ENCODE data around the gene ZNF549. TPM values are rescaled to one million over a fixed set of nuclear protein-coding genes. Genes with fewer than 3 reads are reported as not detected.
A peak's percentile ranks its signal among the peaks of the same experiment; 100 is the strongest.

The ZNF549 gene
- total RNA-seq, 4 donors from 2014 or later, result 5.4 to 9.3 (median 5.7) TPM

- Histone ChIP-seq H3K27me3 (no peaks in the 10 kb centered on the region), H3K9me3 (peaks cover 0 to 40% (median 2%) of the 10 kb centered on the region in 3 donors), H3K4me1 (peaks cover 0 to 27% (median 13%) of the 10 kb centered on the region in 3 donors), H3K27ac (peak overlapping the region in 1 of 4 donors; percentile 66), H3K36me3 (peaks cover 0 to 32% of the 10 kb centered on the region in 2 donors), H3K4me3 (peak overlapping the region; percentile 53 to 71)
- no peak for ATAC-seq
- TF ChIP-seq EP300 (IDR thresholded peaks at IDR 0.05), result no peak
- no peak for TF ChIP-seq POLR2A (IDR thresholded peaks at IDR 0.05)
- TF ChIP-seq POLR2AphosphoS5 (IDR thresholded peaks at IDR 0.05), result no peak
- TF ChIP-seq, protein P1, sequence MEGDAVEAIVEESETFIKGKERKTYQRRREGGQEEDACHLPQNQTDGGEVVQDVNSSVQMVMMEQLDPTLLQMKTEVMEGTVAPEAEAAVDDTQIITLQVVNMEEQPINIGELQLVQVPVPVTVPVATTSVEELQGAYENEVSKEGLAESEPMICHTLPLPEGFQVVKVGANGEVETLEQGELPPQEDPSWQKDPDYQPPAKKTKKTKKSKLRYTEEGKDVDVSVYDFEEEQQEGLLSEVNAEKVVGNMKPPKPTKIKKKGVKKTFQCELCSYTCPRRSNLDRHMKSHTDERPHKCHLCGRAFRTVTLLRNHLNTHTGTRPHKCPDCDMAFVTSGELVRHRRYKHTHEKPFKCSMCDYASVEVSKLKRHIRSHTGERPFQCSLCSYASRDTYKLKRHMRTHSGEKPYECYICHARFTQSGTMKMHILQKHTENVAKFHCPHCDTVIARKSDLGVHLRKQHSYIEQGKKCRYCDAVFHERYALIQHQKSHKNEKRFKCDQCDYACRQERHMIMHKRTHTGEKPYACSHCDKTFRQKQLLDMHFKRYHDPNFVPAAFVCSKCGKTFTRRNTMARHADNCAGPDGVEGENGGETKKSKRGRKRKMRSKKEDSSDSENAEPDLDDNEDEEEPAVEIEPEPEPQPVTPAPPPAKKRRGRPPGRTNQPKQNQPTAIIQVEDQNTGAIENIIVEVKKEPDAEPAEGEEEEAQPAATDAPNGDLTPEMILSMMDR (IDR thresholded peaks at IDR 0.05), result no peak
- no CpG with 5 or more reads among the region's 21 CpGs for WGBS, 2 donors (ENCODE audit: low coverage in 1 of 2)
Observed at GRCh38 chr19:57583104-57583520, 56.0 kb downstream of the ZNF549 start.

- Histone ChIP-seq H3K4me1 (peaks cover 0 to 24% (median 13%) of the 10 kb centered on the region in 3 donors), H3K9me3 (peaks cover 0 to 46% (median 4%) of the 10 kb centered on the region in 3 donors), H3K36me3 (peaks cover 0 to 38% of the 10 kb centered on the region in 2 donors), H3K27me3 (no peaks in the 10 kb centered on the region), H3K4me3 (peak within 1 kb of the TSS; percentile 53 to 71), H3K27ac (peak within 1 kb of the TSS in 3 of 4 donors; percentile 52 to 66 (median 64))
- ATAC-seq, result peak; percentile 93
- TF ChIP-seq EP300 (IDR thresholded peaks at IDR 0.05) (no peak), POLR2A (IDR thresholded peaks at IDR 0.05) (peak in 1 of 2 donors; percentile 5), POLR2AphosphoS5 (IDR thresholded peaks at IDR 0.05) (no peak)
- TF ChIP-seq, protein P1 (IDR thresholded peaks at IDR 0.05), result peak in 1 of 4 experiments; percentile 36
- WGBS, 2 donors (ENCODE audit: low coverage in 1 of 2), result 0% methylated on average over 1 of the region's 76 CpGs; no CpG with 5 or more reads in 1 of the 2 donors
Observed at GRCh38 chr19:57583521-57584416, 56.6 kb downstream of the ZNF549 start, which contains the start of gene ZIK1. ZIK1 (plus strand) TSS chr19:57584145; CDS start chr19:57584357, 212 bp downstream.

DNA sequence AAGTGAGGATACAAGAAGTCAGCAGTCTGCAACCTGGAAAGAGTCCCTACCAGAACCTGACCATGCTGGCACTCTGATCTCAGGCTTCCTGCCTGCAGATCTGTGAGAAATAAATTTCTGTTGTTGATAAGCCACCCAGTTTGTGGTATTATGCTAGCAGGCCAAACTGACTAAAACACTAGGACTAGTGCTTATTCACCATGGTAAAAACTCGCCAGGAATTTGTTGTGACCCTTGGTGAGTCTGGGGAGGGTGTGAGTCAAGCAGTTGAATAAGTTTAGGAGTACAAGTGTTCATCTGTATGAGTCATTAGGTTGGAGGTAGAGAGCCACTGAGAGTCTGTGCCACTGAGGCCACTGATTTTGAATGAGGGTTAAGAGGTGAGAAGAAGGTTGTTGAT, 60.4 kb downstream of the ZNF549 start:
- H3K36me3 ChIP-seq, result peaks cover 13 to 71% of the 10 kb centered on the region in 2 donors
- TF ChIP-seq POLR2AphosphoS5 (IDR thresholded peaks at IDR 0.05), result no peak
- TF ChIP-seq, protein P1 (IDR thresholded peaks at IDR 0.05), result no peak
- TF ChIP-seq EP300 (IDR thresholded peaks at IDR 0.05), result no peak
- no peaks in the 10 kb centered on the region for H3K27me3 ChIP-seq
- peaks cover 3 to 84% (median 4%) of the 10 kb centered on the region in 3 donors for H3K9me3 ChIP-seq
- H3K4me1 ChIP-seq, result peaks cover 0 to 20% (median 10%) of the 10 kb centered on the region in 3 donors
- ATAC-seq, result no peak
- no peak overlapping the region for H3K27ac ChIP-seq
- 100% methylated on average over 1 of the region's 1 CpG for WGBS, 2 donors (ENCODE audit: low coverage in 1 of 2)
- H3K4me3 ChIP-seq, result no peak overlapping the region

- H3K4me3 ChIP-seq, result peak overlapping the region; percentile 82 to 90
- peaks cover 0 to 35% (median 0%) of the 10 kb centered on the region in 3 donors for H3K9me3 ChIP-seq
- H3K27ac ChIP-seq, result peak overlapping the region in 3 of 4 donors; percentile 9 to 69 (median 68)
- no peaks in the 10 kb centered on the region for H3K27me3 ChIP-seq
- H3K36me3 ChIP-seq, result peaks cover 0 to 27% of the 10 kb centered on the region in 2 donors
- TF ChIP-seq POLR2A (IDR thresholded peaks at IDR 0.05) (no peak), POLR2AphosphoS5 (IDR thresholded peaks at IDR 0.05) (no peak), EP300 (IDR thresholded peaks at IDR 0.05) (no peak)
- TF ChIP-seq, protein P1 (IDR thresholded peaks at IDR 0.05), result no peak
- WGBS, 2 donors (ENCODE audit: low coverage in 1 of 2), result 45 to 67% methylated on average over 6 of the region's 8 CpGs
- ATAC-seq, result no peak
- peaks cover 2 to 21% (median 7%) of the 10 kb centered on the region in 3 donors for H3K4me1 ChIP-seq
Observed at GRCh38 chr19:57599377-57599760, 72.2 kb downstream of the ZNF549 start.
